Measurements from ENCODE around the gene KLF4.
A peak's percentile ranks its signal among the peaks of the same experiment; 100 is the strongest.

KLF4 gene

GRCh38 chr9:107487521-107488374 is 1.8 kb downstream of the KLF4 start:
- no peak for DNase-seq

GRCh38 chr9:107486674-107487520 is 2.7 kb downstream of the KLF4 start:
- DNase-seq: no peak

GRCh38 chr9:107485458-107486043 is 4.0 kb downstream of the KLF4 start:
- no peak for DNase-seq

GRCh38 chr9:107484117-107484723 is 5.3 kb downstream of the KLF4 start:
- peak; percentile 77 for DNase-seq

- DNase-seq: no peak
These were observed 5.9 kb downstream of the KLF4 start for GRCh38 chr9:107483666-107484065.

GRCh38 chr9:107481035-107481434 is 8.5 kb downstream of the KLF4 start:
- no peak for DNase-seq

- no peak for DNase-seq
These were observed 9.2 kb downstream of the KLF4 start for GRCh38 chr9:107480386-107480789.

GRCh38 chr9:107478805-107479204 is 10.8 kb downstream of the KLF4 start:
- DNase-seq: no peak

GRCh38 chr9:107474124-107474523 is 15.4 kb downstream of the KLF4 start:
- no peak for DNase-seq

- peak; percentile 67 for DNase-seq
These were observed 16.8 kb downstream of the KLF4 start for GRCh38 chr9:107472581-107473340.

GRCh38 chr9:107471552-107471951 is 18.0 kb downstream of the KLF4 start:
- DNase-seq: no peak

GRCh38 chr9:107467416-107467815 is 22.2 kb downstream of the KLF4 start:
- no peak for DNase-seq

GRCh38 chr9:107466826-107467225 is 22.7 kb downstream of the KLF4 start:
- no peak for DNase-seq

GRCh38 chr9:107465467-107466451 is 23.8 kb downstream of the KLF4 start:
- no peak for DNase-seq

- DNase-seq: no peak
These were observed 25.1 kb downstream of the KLF4 start for GRCh38 chr9:107464516-107464915.

- DNase-seq: no peak
These were observed 26.9 kb downstream of the KLF4 start for GRCh38 chr9:107462691-107463090.

GRCh38 chr9:107460153-107461023 is 29.2 kb downstream of the KLF4 start:
- no peak for DNase-seq

GRCh38 chr9:107455425-107456135 is 34.0 kb downstream of the KLF4 start:
- no peak for DNase-seq

GRCh38 chr9:107453479-107453878 is 36.1 kb downstream of the KLF4 start:
- DNase-seq: no peak

Measured in NCI-H1092 treated with DMSO at 0.1 percent for 48 hours (cell line).